Prostate gland (tissue), 2 donors: ENCODE results near the gene SLC7A10. TPM values are rescaled to one million over a fixed set of nuclear protein-coding genes. Genes with fewer than 3 reads are reported as not detected.
A peak's percentile ranks its signal among the peaks of the same experiment; 100 is the strongest.

Experiments
- DNase-seq: peaks from one replicate; pipeline ENCODE4 v3.0.0-alpha.2; 2019; ENCODE audit warnings: low spot score
- H3K27ac ChIP-seq, 2 donors: fragments of 200-600 bp; sonication (generic); 2 replicates each; pipeline ENCODE4 v1.5.1; 2017 to 2019
- H3K27me3 ChIP-seq: fragments of 200-600 bp; sonication (generic); replicated peaks from 2 replicates; pipeline ENCODE4 v1.5.1; 2019; ENCODE audit not compliant: insufficient read depth
- H3K36me3 ChIP-seq, 2 donors: fragments of 200-600 bp; sonication (generic); 1 replicate in 1 of 2; 2 replicates in 1 of 2; pipeline versions ENCODE4 v1.5.1 to v1.8.1; 2017 to 2019
- H3K4me1 ChIP-seq: fragments of 200-600 bp; sonication (generic); replicated peaks from 2 replicates; pipeline ENCODE4 v1.5.1; 2019
- H3K4me3 ChIP-seq, 2 donors: fragments of 200-600 bp; sonication (generic); 2 replicates each; pipeline ENCODE4 v1.5.1; 2017 to 2019
- H3K9me3 ChIP-seq: fragments of 200-600 bp; sonication (generic); 2 replicates; pipeline ENCODE4 v1.5.1; 2017
- CTCF ChIP-seq, 4 experiments: fragments of 200-600 bp in 2 of 4; fragments of 450-650 bp in 2 of 4; sonication (generic) in 2 of 4; IDR thresholded peaks; 1 replicate in 3 of 4; 2 replicates in 1 of 4; pipeline ENCODE4 v1.5.1; 2016 to 2019; ENCODE audit warnings: antibody characterized with exemption in 4 of 4, mild to moderate bottlenecking in 2 of 4, moderate library complexity in 2 of 4
- POLR2A ChIP-seq: fragments of 450-650 bp; IDR thresholded peaks from one replicate; pipeline ENCODE4 v1.6.1; 2016; ENCODE audit warnings: antibody characterized with exemption, mild to moderate bottlenecking
- POLR2AphosphoS5 ChIP-seq: sonication (generic); formaldehyde crosslinking; IDR thresholded peaks from one replicate; pipeline ENCODE4 v1.6.1; 2017; ENCODE audit warnings: antibody characterized with exemption
- WGBS: methylation state at CpG from one replicate; pipeline ENCODE4 v1.1.5; 2018; 5-methylcytosine and 5-hydroxymethylcytosine counted together
- intact Hi-C: fragments of 100-400 bp; cut with DNase I; formaldehyde crosslinking; loops from one replicate; pipeline ENCODE4 v1.14.2; 2022
- total RNA-seq, 2 donors: library from RNA; depleted of rRNA; stranded (reverse); fragments of >200 nt; gene quantifications; one replicate each; pipeline ENCODE4 v1.1.0, GENCODE V29; 2016

The SLC7A10 gene
- total RNA-seq, 2 donors from 2014 or later = 3.5 TPM; not detected in 1

GRCh38 chr19:33235269-33235995, 9.8 kb upstream of the SLC7A10 start:
- TF ChIP-seq POLR2A (no peak), CTCF (IDR thresholded peaks at IDR 0.05) (peak; percentile 78 to 88 (median 80))
- 77% methylated on average over 21 of the region's 30 CpGs for WGBS
- no peaks in the 10 kb centered on the region for H3K27me3 ChIP-seq

GRCh38 chr19:33234736-33235135, 9.1 kb upstream of the SLC7A10 start:
- H3K27me3 ChIP-seq = no peaks in the 10 kb centered on the region
- 80% methylated on average over 8 of the region's 9 CpGs for WGBS
- no peak for TF ChIP-seq POLR2A
- no peak for TF ChIP-seq POLR2AphosphoS5
- no peaks in the 10 kb centered on the region for H3K36me3 ChIP-seq
- intact Hi-C loops = no loop called here
- H3K9me3 ChIP-seq = no peaks in the 10 kb centered on the region
- H3K27ac ChIP-seq = no peak overlapping the region
- no peaks in the 10 kb centered on the region for H3K4me1 ChIP-seq
- no peak overlapping the region for H3K4me3 ChIP-seq
- no peak for DNase-seq

More at GRCh38 chr19:33235269-33235995, 9.8 kb upstream of the SLC7A10 start:
- peak; percentile 69 for DNase-seq
- H3K36me3 ChIP-seq = no peaks in the 10 kb centered on the region
- no peaks in the 10 kb centered on the region for H3K9me3 ChIP-seq
- no peak overlapping the region for H3K27ac ChIP-seq
- intact Hi-C loops = no loop called here
- H3K4me3 ChIP-seq = no peak overlapping the region
- H3K4me1 ChIP-seq = no peaks in the 10 kb centered on the region

GRCh38 chr19:33234092-33234491, 8.4 kb upstream of the SLC7A10 start:
- no peaks in the 10 kb centered on the region for H3K4me1 ChIP-seq
- intact Hi-C loops = no loop called here
- H3K4me3 ChIP-seq = no peak overlapping the region
- H3K9me3 ChIP-seq = no peaks in the 10 kb centered on the region
- WGBS = 72% methylated on average over 8 of the region's 8 CpGs
- no peaks in the 10 kb centered on the region for H3K36me3 ChIP-seq
- DNase-seq = no peak
- no peak overlapping the region for H3K27ac ChIP-seq
- H3K27me3 ChIP-seq = no peaks in the 10 kb centered on the region
- no peak for TF ChIP-seq POLR2A

- 98% methylated on average over 9 of the region's 9 CpGs for WGBS
- Histone ChIP-seq H3K4me1 (no peaks in the 10 kb centered on the region), H3K27ac (no peak overlapping the region), H3K9me3 (no peaks in the 10 kb centered on the region), H3K4me3 (no peak overlapping the region), H3K36me3 (no peaks in the 10 kb centered on the region), H3K27me3 (no peaks in the 10 kb centered on the region)
- TF ChIP-seq POLR2A = no peak
- TF ChIP-seq POLR2AphosphoS5 = no peak
- TF ChIP-seq CTCF (IDR thresholded peaks at IDR 0.05) = no peak
- DNase-seq = no peak
- intact Hi-C loops = no loop called here
Observed at GRCh38 chr19:33233056-33233873, 7.6 kb upstream of the SLC7A10 start.

GRCh38 chr19:33232656-33233055, 7.0 kb upstream of the SLC7A10 start:
- no peak for TF ChIP-seq POLR2AphosphoS5
- TF ChIP-seq CTCF (IDR thresholded peaks at IDR 0.05) = no peak
- TF ChIP-seq POLR2A = no peak
- DNase-seq = no peak
- no peaks in the 10 kb centered on the region for H3K9me3 ChIP-seq
- H3K27me3 ChIP-seq = no peaks in the 10 kb centered on the region
- H3K4me1 ChIP-seq = no peaks in the 10 kb centered on the region
- no peak overlapping the region for H3K27ac ChIP-seq
- 63% methylated on average over 12 of the region's 12 CpGs for WGBS
- H3K36me3 ChIP-seq = no peaks in the 10 kb centered on the region
- no peak overlapping the region for H3K4me3 ChIP-seq
- intact Hi-C loops = no loop called here
